Liver (tissue), 3 donors: ENCODE measurements around the gene CCT7.

Source experiments
- ATF3 ChIP-seq: IDR thresholded peaks from 2 replicates; pipeline ENCODE4 v1.6.1; 2016; ENCODE audit warnings: antibody characterized with exemption
- CTCF ChIP-seq: fragments of 150-350 bp; IDR thresholded peaks from 2 replicates; pipeline ENCODE4 v1.5.1; 2017; ENCODE audit warnings: improper control_type of control experiment, low read depth, low read length; ENCODE audit not compliant: missing input control
- EGR1 ChIP-seq, 2 donors: IDR thresholded peaks; 2 replicates each; pipeline ENCODE4 v1.6.1; 2016 to 2018; ENCODE audit warnings: antibody characterized with exemption in 2 of 2, low read depth in 2 of 2
- REST ChIP-seq: IDR thresholded peaks from 2 replicates; pipeline ENCODE4 v1.6.1; 2016; ENCODE audit warnings: antibody characterized with exemption, mild to moderate bottlenecking
- donor health status: healthy.
- donor health status: healthy.

GRCh38 chr2:73223821-73224220 lies 10.3 kb upstream of the CCT7 start:
- no peak for TF ChIP-seq CTCF
- TF ChIP-seq REST: no peak
- TF ChIP-seq ATF3: no peak
- no peak for TF ChIP-seq EGR1 (IDR thresholded peaks at IDR 0.05; ENCODE audit: low read depth in 2 of 2)
